ENCODE measurements around the gene CIC.

DNA sequence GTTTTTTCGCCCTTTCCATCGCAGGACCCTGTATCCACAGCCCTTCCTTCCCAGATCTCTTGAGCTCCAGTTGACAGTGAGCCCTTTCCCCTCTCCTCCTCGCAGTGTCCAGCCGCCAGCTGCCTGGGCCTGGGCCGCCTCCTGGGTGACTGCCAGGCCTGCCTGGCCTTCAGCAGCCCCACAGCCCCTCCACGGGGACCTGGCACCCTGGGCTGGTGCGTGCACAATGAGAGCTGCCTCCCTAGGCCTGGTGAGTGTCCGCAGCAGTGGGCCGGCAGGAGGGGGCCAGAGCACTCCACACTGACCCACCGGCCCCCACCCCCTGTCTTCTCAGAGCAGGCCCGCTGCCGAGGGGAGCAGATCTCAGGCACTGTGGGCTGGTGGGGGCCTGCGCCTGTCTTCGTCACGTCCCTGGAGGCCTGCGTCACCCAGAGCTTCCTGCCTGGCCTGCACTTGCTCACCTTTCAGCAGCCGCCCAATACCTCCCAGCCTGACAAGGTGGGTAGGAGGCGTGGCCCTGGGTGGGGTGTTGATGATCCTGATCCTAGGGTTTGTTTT, 75.4 kb downstream of the CIC start:
- TF ChIP-seq, protein P1, sequence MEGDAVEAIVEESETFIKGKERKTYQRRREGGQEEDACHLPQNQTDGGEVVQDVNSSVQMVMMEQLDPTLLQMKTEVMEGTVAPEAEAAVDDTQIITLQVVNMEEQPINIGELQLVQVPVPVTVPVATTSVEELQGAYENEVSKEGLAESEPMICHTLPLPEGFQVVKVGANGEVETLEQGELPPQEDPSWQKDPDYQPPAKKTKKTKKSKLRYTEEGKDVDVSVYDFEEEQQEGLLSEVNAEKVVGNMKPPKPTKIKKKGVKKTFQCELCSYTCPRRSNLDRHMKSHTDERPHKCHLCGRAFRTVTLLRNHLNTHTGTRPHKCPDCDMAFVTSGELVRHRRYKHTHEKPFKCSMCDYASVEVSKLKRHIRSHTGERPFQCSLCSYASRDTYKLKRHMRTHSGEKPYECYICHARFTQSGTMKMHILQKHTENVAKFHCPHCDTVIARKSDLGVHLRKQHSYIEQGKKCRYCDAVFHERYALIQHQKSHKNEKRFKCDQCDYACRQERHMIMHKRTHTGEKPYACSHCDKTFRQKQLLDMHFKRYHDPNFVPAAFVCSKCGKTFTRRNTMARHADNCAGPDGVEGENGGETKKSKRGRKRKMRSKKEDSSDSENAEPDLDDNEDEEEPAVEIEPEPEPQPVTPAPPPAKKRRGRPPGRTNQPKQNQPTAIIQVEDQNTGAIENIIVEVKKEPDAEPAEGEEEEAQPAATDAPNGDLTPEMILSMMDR (IDR thresholded peaks at IDR 0.05; ENCODE audit: low read depth, low read length) = no peak
- no peak for TF ChIP-seq EZH2phosphoT487 (IDR thresholded peaks at IDR 0.05; ENCODE audit: low read depth)

Data from OCI-LY3 (cell line).